BE2C (cell line): ENCODE data around the gene PPIP5K1.

Source experiments
- DNase-seq: peaks from one replicate; pipeline ENCODE4 v3.0.0-alpha.2; 2020
- H3K27me3 ChIP-seq: fragments of 250-450 bp; sonication (Bioruptor Pico); 2 replicates; pipeline ENCODE4 v1.5.1; 2020; ENCODE audit warnings: mild to moderate bottlenecking
- H3K36me3 ChIP-seq: fragments of 250-450 bp; sonication (Bioruptor Pico); 2 replicates; pipeline ENCODE4 v1.5.1; 2020; ENCODE audit warnings: mild to moderate bottlenecking
- H3K4me1 ChIP-seq: fragments of 250-450 bp; sonication (Bioruptor Pico); 2 replicates; pipeline ENCODE4 v1.5.1; 2020
- H3K4me3 ChIP-seq: 2 replicates; pipeline ENCODE4 v1.5.1; 2011; ENCODE audit warnings: low read depth, low read length
- H3K9me3 ChIP-seq: fragments of 250-450 bp; sonication (Bioruptor Pico); 2 replicates; pipeline ENCODE4 v1.5.1; 2020
- CTCF ChIP-seq: IDR thresholded peaks from 2 replicates; pipeline ENCODE4 v1.5.1; 2012; ENCODE audit warnings: mild to moderate bottlenecking, low read depth, low read length

PPIP5K1 gene

GRCh38 chr15:43529587-43530345 is 60.2 kb downstream of the PPIP5K1 start:
- Histone ChIP-seq H3K27me3 (no peaks in the 10 kb centered on the region), H3K9me3 (no peaks in the 10 kb centered on the region), H3K4me1 (no peaks in the 10 kb centered on the region), H3K4me3 (no peak overlapping the region), H3K36me3 (peaks cover 28% of the 10 kb centered on the region)
- no peak for DNase-seq
- TF ChIP-seq CTCF, result no peak

- Histone ChIP-seq H3K27me3 (no peaks in the 10 kb centered on the region), H3K36me3 (peaks cover 34% of the 10 kb centered on the region), H3K4me1 (no peaks in the 10 kb centered on the region), H3K9me3 (no peaks in the 10 kb centered on the region), H3K4me3 (no peak overlapping the region)
- no peak for TF ChIP-seq CTCF
- no peak for DNase-seq
These were observed 60.9 kb downstream of the PPIP5K1 start for GRCh38 chr15:43529141-43529540.

GRCh38 chr15:43528542-43529007 is 61.4 kb downstream of the PPIP5K1 start:
- no peak for DNase-seq
- no peaks in the 10 kb centered on the region for H3K4me1 ChIP-seq
- no peaks in the 10 kb centered on the region for H3K9me3 ChIP-seq
- H3K36me3 ChIP-seq, result peaks cover 40% of the 10 kb centered on the region
- H3K4me3 ChIP-seq, result no peak overlapping the region
- TF ChIP-seq CTCF, result no peak
- no peaks in the 10 kb centered on the region for H3K27me3 ChIP-seq

GRCh38 chr15:43527802-43528541 is 62.0 kb downstream of the PPIP5K1 start:
- H3K4me1 ChIP-seq, result no peaks in the 10 kb centered on the region
- no peak for DNase-seq
- peaks cover 46% of the 10 kb centered on the region for H3K36me3 ChIP-seq
- no peaks in the 10 kb centered on the region for H3K27me3 ChIP-seq
- H3K9me3 ChIP-seq, result no peaks in the 10 kb centered on the region
- TF ChIP-seq CTCF, result no peak
- no peak overlapping the region for H3K4me3 ChIP-seq

GRCh38 chr15:43527016-43527801 is 62.8 kb downstream of the PPIP5K1 start:
- Histone ChIP-seq H3K9me3 (no peaks in the 10 kb centered on the region), H3K36me3 (peaks cover 53% of the 10 kb centered on the region), H3K27me3 (no peaks in the 10 kb centered on the region), H3K4me3 (no peak overlapping the region), H3K4me1 (no peaks in the 10 kb centered on the region)
- no peak for TF ChIP-seq CTCF
- DNase-seq, result no peak
